ENCODE measurements around the gene SF3B1.
"Not testable (repeated sequence)": the region's sequence is repeated elsewhere in the genome, so short reads cannot be mapped to it uniquely, and the experiment has no call there.

The SF3B1 gene

GRCh38 chr2:197405582-197405981 lies 29.2 kb downstream of the SF3B1 start:
- Histone ChIP-seq H3K36me3 (ENCODE audit: control insufficient read depth, insufficient read depth, low read length) (peaks cover 98% of the 10 kb centered on the region), H3K9me3 (ENCODE audit: control insufficient read depth, insufficient read depth, low read depth, low read length) (no peaks in the 10 kb centered on the region), H3K27ac (ENCODE audit: low read depth, low read length) (no peak overlapping the region)

GRCh38 chr2:197399887-197400540 lies 34.8 kb downstream of the SF3B1 start:
- Histone ChIP-seq H3K27ac (ENCODE audit: low read depth, low read length) (no peak overlapping the region), H3K9ac (ENCODE audit: low read length) (no peak overlapping the region), H3K4me3 (ENCODE audit: low read depth, low read length) (no peak overlapping the region), H3K27me3 (ENCODE audit: control insufficient read depth, insufficient read depth, low read length) (no peaks in the 10 kb centered on the region), H3K9me3 (ENCODE audit: control insufficient read depth, insufficient read depth, low read depth, low read length) (no peaks in the 10 kb centered on the region), H3K36me3 (ENCODE audit: control insufficient read depth, insufficient read depth, low read length) (peaks cover 100% of the 10 kb centered on the region), H3K4me1 (ENCODE audit: control insufficient read depth, insufficient read depth, low read length) (no peaks in the 10 kb centered on the region)

More at GRCh38 chr2:197405582-197405981, 29.2 kb downstream of the SF3B1 start:
- Histone ChIP-seq H3K9ac (ENCODE audit: low read length) (no peak overlapping the region), H3K27me3 (ENCODE audit: control insufficient read depth, insufficient read depth, low read length) (no peaks in the 10 kb centered on the region), H3K4me1 (ENCODE audit: control insufficient read depth, insufficient read depth, low read length) (no peaks in the 10 kb centered on the region), H3K4me3 (ENCODE audit: low read depth, low read length) (no peak overlapping the region)

DNA sequence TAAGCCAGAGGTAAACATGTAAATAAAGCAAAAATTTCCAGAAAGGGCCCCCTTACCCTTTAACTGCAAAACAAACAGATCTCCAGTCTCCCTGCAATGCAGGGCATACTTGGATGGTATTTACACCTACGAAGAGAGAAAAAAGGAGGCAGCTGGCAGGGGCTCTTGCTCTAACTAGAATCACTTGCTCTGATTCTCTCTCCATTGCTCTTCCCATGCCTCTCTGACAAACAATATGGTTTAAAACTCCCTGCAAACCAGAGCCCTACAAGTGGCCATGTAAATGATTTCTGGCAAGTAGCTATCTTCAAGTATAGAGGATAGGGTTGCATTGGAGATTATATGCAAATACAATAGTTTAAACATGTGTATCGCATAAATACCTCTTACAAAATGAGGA lies 35.9 kb downstream of the SF3B1 start:
- H3K4me3 ChIP-seq (ENCODE audit: low read depth, low read length), result no peak overlapping the region
- H3K27ac ChIP-seq (ENCODE audit: low read depth, low read length), result no peak overlapping the region
- H3K27me3 ChIP-seq (ENCODE audit: control insufficient read depth, insufficient read depth, low read length), result no peaks in the 10 kb centered on the region
- H3K4me1 ChIP-seq (ENCODE audit: control insufficient read depth, insufficient read depth, low read length), result no peaks in the 10 kb centered on the region
- H3K9me3 ChIP-seq (ENCODE audit: control insufficient read depth, insufficient read depth, low read depth, low read length), result no peaks in the 10 kb centered on the region
- H3K36me3 ChIP-seq (ENCODE audit: control insufficient read depth, insufficient read depth, low read length), result peaks cover 100% of the 10 kb centered on the region
- H3K9ac ChIP-seq (ENCODE audit: low read length), result no peak overlapping the region

- Histone ChIP-seq H3K27ac (ENCODE audit: low read depth, low read length) (no peak overlapping the region), H3K4me3 (ENCODE audit: low read depth, low read length) (no peak overlapping the region), H3K27me3 (ENCODE audit: control insufficient read depth, insufficient read depth, low read length) (no peaks in the 10 kb centered on the region), H3K4me1 (ENCODE audit: control insufficient read depth, insufficient read depth, low read length) (no peaks in the 10 kb centered on the region), H3K9ac (ENCODE audit: low read length) (no peak overlapping the region), H3K9me3 (ENCODE audit: control insufficient read depth, insufficient read depth, low read depth, low read length) (no peaks in the 10 kb centered on the region), H3K36me3 (ENCODE audit: control insufficient read depth, insufficient read depth, low read length) (peaks cover 45% of the 10 kb centered on the region)
These were observed 43.6 kb downstream of the SF3B1 start for GRCh38 chr2:197391220-197391717.

DNA sequence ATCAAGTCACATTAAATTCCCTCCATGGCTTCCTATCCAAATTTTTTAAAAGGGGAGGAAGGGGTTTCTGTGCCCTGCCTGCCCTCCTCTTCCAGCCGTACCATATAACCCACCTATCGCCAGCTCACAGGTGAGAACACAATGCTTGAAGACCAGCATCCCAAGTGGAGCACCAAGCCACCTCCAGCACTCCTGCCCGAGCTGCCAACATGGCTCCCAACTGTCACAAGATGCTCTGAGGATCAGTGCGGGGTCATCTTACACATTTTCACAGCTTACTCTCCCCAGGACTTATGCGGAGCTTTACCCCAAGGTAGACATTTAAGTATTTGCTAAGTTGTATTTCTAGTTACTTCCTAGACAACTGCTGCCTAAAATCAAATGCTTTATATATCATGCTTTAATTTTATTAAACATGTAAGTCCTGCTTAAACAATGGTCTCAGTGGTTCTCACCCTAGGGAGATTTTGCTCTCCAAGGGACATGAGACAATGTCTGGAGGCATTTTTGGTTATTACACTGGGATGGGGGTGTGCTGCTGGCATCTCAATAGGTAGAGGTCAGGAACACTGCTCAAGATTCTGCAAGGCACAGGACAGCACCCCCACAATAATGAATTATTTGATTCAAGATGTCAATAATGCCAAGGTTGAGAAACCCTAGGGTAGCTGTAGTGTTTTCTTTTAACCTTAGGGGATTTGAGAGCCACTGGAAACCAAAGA lies 45.8 kb downstream of the SF3B1 start:
- no peaks in the 10 kb centered on the region for H3K27me3 ChIP-seq (ENCODE audit: control insufficient read depth, insufficient read depth, low read length)
- peaks cover 23% of the 10 kb centered on the region for H3K36me3 ChIP-seq (ENCODE audit: control insufficient read depth, insufficient read depth, low read length)
- no peak overlapping the region for H3K9ac ChIP-seq (ENCODE audit: low read length)
- H3K4me3 ChIP-seq (ENCODE audit: low read depth, low read length), result no peak overlapping the region
- no peaks in the 10 kb centered on the region for H3K4me1 ChIP-seq (ENCODE audit: control insufficient read depth, insufficient read depth, low read length)
- no peaks in the 10 kb centered on the region for H3K9me3 ChIP-seq (ENCODE audit: control insufficient read depth, insufficient read depth, low read depth, low read length)
- no peak overlapping the region for H3K27ac ChIP-seq (ENCODE audit: low read depth, low read length)

DNA sequence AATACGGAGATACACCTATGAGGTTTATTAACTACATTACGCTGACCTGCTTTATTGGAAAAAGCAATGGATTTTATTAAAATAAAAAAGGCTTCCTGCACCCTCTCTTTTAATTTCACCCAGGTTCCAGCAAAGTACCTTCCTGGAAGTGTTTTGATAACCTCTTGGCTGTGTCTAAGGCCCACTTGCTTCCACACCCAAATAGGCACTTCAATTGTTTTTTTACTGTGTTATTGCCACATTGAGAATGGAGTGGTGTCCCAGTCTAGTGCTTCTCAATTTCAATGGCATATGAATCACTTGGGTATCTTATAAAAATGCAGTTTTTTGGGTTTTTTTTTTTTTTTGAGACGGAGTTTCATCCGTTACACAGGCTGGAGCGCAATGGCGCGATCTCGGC lies 47.6 kb downstream of the SF3B1 start:
- H3K9ac ChIP-seq (ENCODE audit: low read length), result no peak overlapping the region
- peaks cover 13% of the 10 kb centered on the region for H3K36me3 ChIP-seq (ENCODE audit: control insufficient read depth, insufficient read depth, low read length)
- H3K9me3 ChIP-seq (ENCODE audit: control insufficient read depth, insufficient read depth, low read depth, low read length), result no peaks in the 10 kb centered on the region
- no peak overlapping the region for H3K4me3 ChIP-seq (ENCODE audit: low read depth, low read length)
- no peaks in the 10 kb centered on the region for H3K27me3 ChIP-seq (ENCODE audit: control insufficient read depth, insufficient read depth, low read length)
- no peak overlapping the region for H3K27ac ChIP-seq (ENCODE audit: low read depth, low read length)
- H3K4me1 ChIP-seq (ENCODE audit: control insufficient read depth, insufficient read depth, low read length), result no peaks in the 10 kb centered on the region

DNA sequence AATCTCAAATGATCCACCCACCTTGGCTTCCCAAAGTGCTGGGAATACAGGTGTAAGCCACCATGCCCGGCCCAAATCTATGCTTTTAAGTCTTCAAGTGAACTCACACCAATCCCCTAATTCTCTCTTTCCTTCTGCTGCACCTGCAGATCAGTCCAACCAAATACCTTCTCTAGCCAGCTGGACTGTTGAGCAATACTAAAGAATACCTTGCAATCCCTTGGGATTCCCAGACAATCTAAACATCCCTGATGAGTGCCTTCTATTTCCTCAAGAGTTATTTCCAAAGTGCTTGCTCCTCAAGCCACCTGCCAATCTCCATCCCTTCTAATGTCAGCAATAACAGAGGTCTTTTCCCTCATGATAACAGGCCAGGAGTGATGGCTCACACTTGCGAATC lies 48.6 kb downstream of the SF3B1 start:
- Histone ChIP-seq H3K4me3 (ENCODE audit: low read depth, low read length) (no peak overlapping the region), H3K4me1 (ENCODE audit: control insufficient read depth, insufficient read depth, low read length) (no peaks in the 10 kb centered on the region), H3K27ac (ENCODE audit: low read depth, low read length) (no peak overlapping the region), H3K9me3 (ENCODE audit: control insufficient read depth, insufficient read depth, low read depth, low read length) (no peaks in the 10 kb centered on the region), H3K36me3 (ENCODE audit: control insufficient read depth, insufficient read depth, low read length) (peaks cover 4% of the 10 kb centered on the region), H3K9ac (ENCODE audit: low read length) (no peak overlapping the region), H3K27me3 (ENCODE audit: control insufficient read depth, insufficient read depth, low read length) (no peaks in the 10 kb centered on the region)

GRCh38 chr2:197383825-197384224 lies 51.0 kb downstream of the SF3B1 start:
- no peak overlapping the region for H3K4me3 ChIP-seq (ENCODE audit: low read depth, low read length)
- H3K36me3 ChIP-seq (ENCODE audit: control insufficient read depth, insufficient read depth, low read length), result no peaks in the 10 kb centered on the region
- no peaks in the 10 kb centered on the region for H3K4me1 ChIP-seq (ENCODE audit: control insufficient read depth, insufficient read depth, low read length)
- H3K27ac ChIP-seq (ENCODE audit: low read depth, low read length), result no peak overlapping the region
- H3K9ac ChIP-seq (ENCODE audit: low read length), result no peak overlapping the region
- no peaks in the 10 kb centered on the region for H3K27me3 ChIP-seq (ENCODE audit: control insufficient read depth, insufficient read depth, low read length)
- no peaks in the 10 kb centered on the region for H3K9me3 ChIP-seq (ENCODE audit: control insufficient read depth, insufficient read depth, low read depth, low read length)

DNA sequence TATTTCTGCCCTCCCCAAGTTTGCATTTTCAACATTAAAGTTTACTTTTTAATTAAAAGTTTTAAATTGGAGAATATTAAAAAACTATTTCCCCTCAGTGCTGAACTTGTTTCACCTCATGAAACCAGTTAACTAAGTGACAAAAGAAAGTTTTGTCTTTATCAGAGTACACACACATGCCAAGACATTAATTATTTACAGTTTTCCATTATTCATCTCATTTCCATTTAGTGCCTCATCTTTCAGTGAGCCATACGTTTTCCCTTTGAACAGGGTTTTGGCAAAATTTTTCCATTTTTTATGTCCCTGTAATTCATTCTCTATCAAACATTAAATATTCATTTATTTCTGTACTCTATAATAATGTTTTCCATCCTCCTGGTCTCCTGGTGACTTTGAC lies 53.2 kb downstream of the SF3B1 start:
- Histone ChIP-seq H3K4me1 (ENCODE audit: control insufficient read depth, insufficient read depth, low read length) (0 out of 2 replicates have a peak, but pooled peaks cover 3% of the 10 kb centered on the region), H3K27ac (ENCODE audit: low read depth, low read length) (no peak overlapping the region), H3K36me3 (ENCODE audit: control insufficient read depth, insufficient read depth, low read length) (no peaks in the 10 kb centered on the region), H3K9me3 (ENCODE audit: control insufficient read depth, insufficient read depth, low read depth, low read length) (no peaks in the 10 kb centered on the region), H3K4me3 (ENCODE audit: low read depth, low read length) (no peak overlapping the region), H3K9ac (ENCODE audit: low read length) (no peak overlapping the region), H3K27me3 (ENCODE audit: control insufficient read depth, insufficient read depth, low read length) (no peaks in the 10 kb centered on the region)

DNA sequence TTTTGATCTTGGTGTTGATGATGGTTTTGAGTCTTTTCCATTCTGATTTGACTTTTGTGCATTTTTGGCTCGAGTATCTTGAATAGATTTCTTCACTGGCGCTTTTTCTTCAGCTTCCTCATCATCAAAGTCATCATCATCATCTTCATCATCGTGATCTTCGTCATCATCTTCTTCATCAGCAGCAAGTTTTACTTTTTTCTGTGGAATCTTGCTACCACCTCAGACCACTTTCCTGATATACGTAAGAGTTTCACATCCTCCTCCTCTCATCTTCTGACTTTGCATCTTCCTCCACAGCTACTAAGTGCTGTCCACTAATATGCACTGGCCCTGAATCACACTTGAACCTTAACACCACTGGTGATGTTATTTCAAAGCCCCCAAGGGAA lies 54.9 kb downstream of the SF3B1 start:
- not testable (repeated sequence) for H3K27me3 ChIP-seq (ENCODE audit: control insufficient read depth, insufficient read depth, low read length); H3K9ac ChIP-seq (ENCODE audit: low read length); H3K4me1 ChIP-seq (ENCODE audit: control insufficient read depth, insufficient read depth, low read length); H3K4me3 ChIP-seq (ENCODE audit: low read depth, low read length); H3K27ac ChIP-seq (ENCODE audit: low read depth, low read length); H3K36me3 ChIP-seq (ENCODE audit: control insufficient read depth, insufficient read depth, low read length); H3K9me3 ChIP-seq (ENCODE audit: control insufficient read depth, insufficient read depth, low read depth, low read length)

DNA sequence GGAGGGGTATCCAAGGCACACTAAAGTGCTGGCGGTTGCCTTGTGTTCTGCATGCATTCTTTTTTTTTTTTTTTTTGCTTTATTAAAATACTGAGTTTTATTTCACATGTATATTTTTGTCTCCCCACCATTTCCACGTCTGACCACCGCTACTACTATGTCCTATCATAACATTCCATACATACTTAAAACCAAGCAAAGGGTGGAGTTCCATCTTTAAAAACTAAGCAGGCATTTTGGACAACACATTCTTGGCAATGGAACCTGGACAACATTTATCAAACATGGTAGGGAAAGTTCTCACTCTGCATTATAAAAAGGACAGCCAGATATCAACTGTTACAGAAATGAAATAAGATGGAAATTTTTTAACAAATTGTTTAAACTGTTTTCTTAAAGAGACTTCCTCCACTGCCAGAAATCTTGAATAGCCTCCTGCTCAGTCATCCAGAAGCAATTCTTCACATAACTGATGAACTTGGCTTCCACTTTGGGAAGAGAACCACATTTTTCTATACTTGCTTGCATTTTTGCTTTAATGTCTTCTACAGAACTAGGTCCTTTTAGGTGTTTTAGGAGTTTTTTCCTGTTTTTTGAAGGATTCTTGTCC lies 55.4 kb downstream of the SF3B1 start:
- H3K4me1 ChIP-seq (ENCODE audit: control insufficient read depth, insufficient read depth, low read length), result not testable (repeated sequence)

More for the DNA sequence above, 55.4 kb downstream of the SF3B1 start:
- not testable (repeated sequence) for H3K9ac ChIP-seq (ENCODE audit: low read length); H3K9me3 ChIP-seq (ENCODE audit: control insufficient read depth, insufficient read depth, low read depth, low read length); H3K27ac ChIP-seq (ENCODE audit: low read depth, low read length); H3K27me3 ChIP-seq (ENCODE audit: control insufficient read depth, insufficient read depth, low read length); H3K4me3 ChIP-seq (ENCODE audit: low read depth, low read length); H3K36me3 ChIP-seq (ENCODE audit: control insufficient read depth, insufficient read depth, low read length)
